ENCODE results near the gene KIRREL3. TPM values are rescaled to one million over a fixed set of nuclear protein-coding genes. Genes with fewer than 3 reads are reported as not detected.

The KIRREL3 gene
- total and polyA plus RNA-seq, 2 of the 4 experiments (the other 2 are of a cell fraction) = 10.9 to 15.9 TPM

DNA sequence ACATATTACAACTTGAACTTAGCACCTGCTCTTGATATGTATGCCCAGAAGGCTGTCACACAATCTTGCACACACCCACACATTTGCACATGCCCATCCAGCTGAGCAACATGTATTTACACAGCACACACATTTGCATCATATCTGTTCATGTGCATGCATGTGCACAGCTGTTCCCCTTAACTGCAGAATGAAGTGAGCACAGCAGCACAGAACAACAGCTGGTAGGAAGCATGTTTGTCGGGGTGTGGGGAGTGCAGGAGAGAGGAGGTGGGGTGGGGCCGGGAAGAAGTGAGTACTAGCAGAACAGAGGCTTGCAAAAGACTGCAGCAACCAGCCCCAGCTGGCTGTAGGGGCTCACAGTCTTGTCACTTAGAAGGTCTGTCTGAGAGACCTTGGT, 296.5 kb downstream of the KIRREL3 start:
- no TSS peak for BruUV-seq (replicated peaks)
- peak; percentile 53; the same call in 1 of the 2 replicates for ATAC-seq (ENCODE audit: low read depth)
- Histone ChIP-seq H3K23ac (ENCODE audit: low read depth, low read length) (no peak overlapping the region), H3K56ac (ENCODE audit: extremely low read depth, insufficient read depth, low read length) (no peak overlapping the region), H3K9ac (ENCODE audit: low read depth, low read length) (no peak overlapping the region), H3K9me3 (ENCODE audit: control insufficient read depth, insufficient read depth, low read length) (no peaks in the 10 kb centered on the region), H2BK120ac (ENCODE audit: low read depth, low read length) (no peak overlapping the region), H2BK15ac (ENCODE audit: low read depth, low read length) (no peak overlapping the region), H3K79me1 (ENCODE audit: low read depth in 1 of 2, low read length in 2 of 2) (peaks cover 0 to 6% of the 10 kb centered on the region in 2 experiments; a peak in 1 of 4 replicates), H3K27ac (ENCODE audit: insufficient read depth, low read length) (no peak overlapping the region), H3K4me1 (ENCODE audit: control insufficient read depth, insufficient read depth, low read length) (peaks cover 7% of the 10 kb centered on the region; the same call in 1 of the 2 replicates), H2BK5ac (ENCODE audit: low read depth, low read length, poor library complexity, severe bottlenecking) (no peak overlapping the region), H3K18ac (ENCODE audit: low read depth, low read length) (no peak overlapping the region), H3K4me2 (ENCODE audit: low read depth, low read length) (no peak overlapping the region), H3K27me3 (ENCODE audit: control insufficient read depth, insufficient read depth, low read length) (no peaks in the 10 kb centered on the region), H3K9me1 (ENCODE audit: insufficient read depth, low read length) (peaks cover 10% of the 10 kb centered on the region), H2AK5ac (ENCODE audit: low read depth, low read length) (no peak overlapping the region), H3K14ac (replicated peaks; ENCODE audit: low read depth, low read length) (no peak overlapping the region), H4K91ac (ENCODE audit: insufficient read depth, low read depth, low read length) (no peak overlapping the region), H3K4ac (ENCODE audit: low read depth, low read length) (no peak overlapping the region), H4K8ac (ENCODE audit: low read depth in 2 of 2, low read length in 2 of 2) (no peak overlapping the region), H4K20me1 (ENCODE audit: insufficient read depth, low read length) (no peaks in the 10 kb centered on the region; the same call in 1 of the 2 replicates), H2BK20ac (ENCODE audit: low read depth, low read length) (no peak overlapping the region), H3K36me3 (ENCODE audit: control insufficient read depth, insufficient read depth, low read length) (no peaks in the 10 kb centered on the region), H2AK9ac (replicated peaks; ENCODE audit: low read depth, low read length, poor library complexity) (no peak overlapping the region), H4K5ac (ENCODE audit: low read depth, low read length) (no peak overlapping the region), H3K4me3 (ENCODE audit: insufficient read depth, low read depth, low read length) (no peak overlapping the region), H2AFZ (replicated peaks; ENCODE audit: low read length, poor library complexity) (no peak overlapping the region)
- dilution Hi-C loops (cut with HindIII; ENCODE audit: low sequenced_read_pairs, unreplicated experiment) (no loop called here), in situ Hi-C loops (cut with MboI; ENCODE audit: low sequenced_read_pairs) (loop anchor here (25.0 kb wide), 2 partner anchors 392 to 633 kb away; partner anchors contain the start of gene DCPS), intact Hi-C loops (cut with micrococcal nuclease) (no loop called here)
- POLR2A ChIA-PET (ENCODE audit: unreplicated experiment) = no interaction called here
- no peak for DNase-seq
- 6% methylated on average over 2 of the region's 2 CpGs; no CpG with 5 or more reads in 1 of the 2 experiments for WGBS, 2 experiments (ENCODE audit: extremely low coverage in 2 of 2, insufficient read length in 1 of 2)
- CTCF ChIA-PET = no interaction called here
- TF ChIP-seq SMC3 (IDR thresholded peaks at IDR 0.05; ENCODE audit: low read depth, low read length) (no peak), RCOR1 (IDR thresholded peaks at IDR 0.05; ENCODE audit: insufficient replicate concordance, low read length) (no peak), FOS (IDR thresholded peaks at IDR 0.05; ENCODE audit: low read depth, low read length) (no peak), RFX5 (IDR thresholded peaks at IDR 0.05; ENCODE audit: low read depth, low read length) (no peak), BHLHE40 (IDR thresholded peaks at IDR 0.05; ENCODE audit: low read depth, low read length) (no peak), CHD1 (IDR thresholded peaks at IDR 0.05; ENCODE audit: low read depth, low read length) (no peak), MAFK (IDR thresholded peaks at IDR 0.05; ENCODE audit: low read depth, low read length) (no peak), POLR2A (IDR thresholded peaks at IDR 0.05; ENCODE audit: low read depth, low read length) (no peak), RAD21 (IDR thresholded peaks at IDR 0.05; ENCODE audit: low read length) (no peak), MAZ (IDR thresholded peaks at IDR 0.05; ENCODE audit: borderline replicate concordance, low read depth, low read length) (no peak), CEBPB (IDR thresholded peaks at IDR 0.05; ENCODE audit: low read depth, low read length) (no peak), NFE2L2 (IDR thresholded peaks at IDR 0.05; ENCODE audit: low read depth, low read length) (no peak)
- TF ChIP-seq, protein P1, sequence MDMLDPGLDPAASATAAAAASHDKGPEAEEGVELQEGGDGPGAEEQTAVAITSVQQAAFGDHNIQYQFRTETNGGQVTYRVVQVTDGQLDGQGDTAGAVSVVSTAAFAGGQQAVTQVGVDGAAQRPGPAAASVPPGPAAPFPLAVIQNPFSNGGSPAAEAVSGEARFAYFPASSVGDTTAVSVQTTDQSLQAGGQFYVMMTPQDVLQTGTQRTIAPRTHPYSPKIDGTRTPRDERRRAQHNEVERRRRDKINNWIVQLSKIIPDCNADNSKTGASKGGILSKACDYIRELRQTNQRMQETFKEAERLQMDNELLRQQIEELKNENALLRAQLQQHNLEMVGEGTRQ (IDR thresholded peaks at IDR 0.05; ENCODE audit: low read depth, low read length) = no peak
- TF ChIP-seq, protein P2, sequence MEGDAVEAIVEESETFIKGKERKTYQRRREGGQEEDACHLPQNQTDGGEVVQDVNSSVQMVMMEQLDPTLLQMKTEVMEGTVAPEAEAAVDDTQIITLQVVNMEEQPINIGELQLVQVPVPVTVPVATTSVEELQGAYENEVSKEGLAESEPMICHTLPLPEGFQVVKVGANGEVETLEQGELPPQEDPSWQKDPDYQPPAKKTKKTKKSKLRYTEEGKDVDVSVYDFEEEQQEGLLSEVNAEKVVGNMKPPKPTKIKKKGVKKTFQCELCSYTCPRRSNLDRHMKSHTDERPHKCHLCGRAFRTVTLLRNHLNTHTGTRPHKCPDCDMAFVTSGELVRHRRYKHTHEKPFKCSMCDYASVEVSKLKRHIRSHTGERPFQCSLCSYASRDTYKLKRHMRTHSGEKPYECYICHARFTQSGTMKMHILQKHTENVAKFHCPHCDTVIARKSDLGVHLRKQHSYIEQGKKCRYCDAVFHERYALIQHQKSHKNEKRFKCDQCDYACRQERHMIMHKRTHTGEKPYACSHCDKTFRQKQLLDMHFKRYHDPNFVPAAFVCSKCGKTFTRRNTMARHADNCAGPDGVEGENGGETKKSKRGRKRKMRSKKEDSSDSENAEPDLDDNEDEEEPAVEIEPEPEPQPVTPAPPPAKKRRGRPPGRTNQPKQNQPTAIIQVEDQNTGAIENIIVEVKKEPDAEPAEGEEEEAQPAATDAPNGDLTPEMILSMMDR (conservative IDR thresholded peaks at IDR 0.05; ENCODE audit: low read depth, low read length) = no peak
- TF ChIP-seq, protein P3, sequence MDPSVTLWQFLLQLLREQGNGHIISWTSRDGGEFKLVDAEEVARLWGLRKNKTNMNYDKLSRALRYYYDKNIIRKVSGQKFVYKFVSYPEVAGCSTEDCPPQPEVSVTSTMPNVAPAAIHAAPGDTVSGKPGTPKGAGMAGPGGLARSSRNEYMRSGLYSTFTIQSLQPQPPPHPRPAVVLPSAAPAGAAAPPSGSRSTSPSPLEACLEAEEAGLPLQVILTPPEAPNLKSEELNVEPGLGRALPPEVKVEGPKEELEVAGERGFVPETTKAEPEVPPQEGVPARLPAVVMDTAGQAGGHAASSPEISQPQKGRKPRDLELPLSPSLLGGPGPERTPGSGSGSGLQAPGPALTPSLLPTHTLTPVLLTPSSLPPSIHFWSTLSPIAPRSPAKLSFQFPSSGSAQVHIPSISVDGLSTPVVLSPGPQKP (IDR thresholded peaks at IDR 0.05; ENCODE audit: borderline replicate concordance, low read depth, low read length) = no peak

All from IMR-90 (cell line).